Endothelial cell of umbilical vein (primary cell): ENCODE measurements around the gene REL. TPM values are rescaled to one million over a fixed set of nuclear protein-coding genes. Genes with fewer than 3 reads are reported as not detected.

Source experiments
- BruUV-seq: library from RNA; stranded (reverse); fragments of 400-500 nt; replicated peaks from 2 replicates; lab custom pipeline; 2021; lab: Mats Ljungman, UMichigan
- CTCF ChIA-PET: fragments of 300-600, 350-600 bp; sonication (Branson Sonifier 250); formaldehyde crosslinking; loops from one replicate; lab custom pipeline; 2021; ENCODE audit warnings: antibody characterized with exemption, inconsistent platforms; lab: Charles Lee
- POLR2A ChIA-PET: fragments of 300-600, 350-600 bp; sonication (Branson Sonifier 250); formaldehyde crosslinking; loops from one replicate; lab custom pipeline; 2021; ENCODE audit warnings: antibody characterized with exemption, inconsistent platforms; lab: Charles Lee
- DNase-seq: peaks from one replicate; pipeline ENCODE4 v3.0.0-alpha.2; 2011; ENCODE audit warnings: low read depth, low spot score
- FAIRE-seq: peaks from 2 replicates; lab custom pipeline; 2011; peaks lifted over from hg19 to GRCh38; lab: Jason Lieb, UNC
- H2AFZ ChIP-seq: 2 replicates; pipeline ENCODE4 v1.6.0; 2012; ENCODE audit warnings: low read depth, low read length, control low read depth, inconsistent platforms
- H3K27ac ChIP-seq: 2 replicates; pipeline ENCODE4 v1.5.1; 2011; ENCODE audit warnings: low read depth, mild to moderate bottlenecking, control low read depth, low read length, moderate library complexity; ENCODE audit not compliant: insufficient read depth
- H3K27me3 ChIP-seq, 2 experiments: 2 replicates each; pipeline versions ENCODE4 v1.6.0 to v1.6.1; 2011; ENCODE audit warnings: low read length in 2 of 2, mixed read lengths in 1 of 2; ENCODE audit not compliant: control insufficient read depth in 2 of 2, insufficient read depth in 2 of 2
- H3K36me3 ChIP-seq, 2 experiments: 2 replicates in 1 of 2; 3 replicates in 1 of 2; pipeline ENCODE4 v1.5.1; 2011; ENCODE audit warnings: low read length in 2 of 2, mild to moderate bottlenecking in 1 of 2, moderate library complexity in 1 of 2; ENCODE audit not compliant: control insufficient read depth in 2 of 2, insufficient read depth in 2 of 2; ENCODE audit errors: extremely low read depth in 1 of 2
- H3K4me1 ChIP-seq: 3 replicates; pipeline ENCODE4 v1.5.1; 2011; ENCODE audit warnings: mild to moderate bottlenecking, low read length; ENCODE audit not compliant: control insufficient read depth, insufficient read depth; ENCODE audit errors: extremely low read depth
- H3K4me2 ChIP-seq: 2 replicates; pipeline ENCODE4 v1.6.1; 2011; ENCODE audit warnings: low read length, control low read depth, mixed read lengths; ENCODE audit not compliant: insufficient read depth
- H3K4me3 ChIP-seq, 3 experiments: fragments of 200-600 bp in 1 of 3; sonication (generic), shearing (Covaris generic) in 1 of 3; replicated peaks in 1 of 3; 2 replicates each; pipeline ENCODE4 v1.5.1; 2011 to 2016; ENCODE audit warnings: control low read depth in 3 of 3, low read length in 3 of 3, mild to moderate bottlenecking in 2 of 3, inconsistent platforms in 1 of 3, low read depth in 1 of 3, moderate library complexity in 1 of 3; ENCODE audit not compliant: insufficient read depth in 1 of 3
- H3K79me2 ChIP-seq: 2 replicates; pipeline ENCODE4 v1.6.0; 2012; ENCODE audit warnings: low read length, inconsistent platforms; ENCODE audit not compliant: control insufficient read depth, insufficient read depth
- H3K9ac ChIP-seq: replicated peaks from 2 replicates; pipeline ENCODE3; 2011; ENCODE audit warnings: low read length, control low read depth; ENCODE audit not compliant: insufficient read depth; ENCODE audit errors: extremely low read depth
- H3K9me1 ChIP-seq: replicated peaks from 3 replicates; pipeline ENCODE4 v1.6.0; 2011; ENCODE audit warnings: mild to moderate bottlenecking, low read length; ENCODE audit not compliant: control insufficient read depth, insufficient read depth; ENCODE audit errors: extremely low read depth
- H3K9me3 ChIP-seq: replicated peaks from 2 replicates; pipeline ENCODE4 v1.5.1; 2012; ENCODE audit warnings: low read length, inconsistent platforms; ENCODE audit not compliant: control insufficient read depth, insufficient read depth
- H4K20me1 ChIP-seq: replicated peaks from 2 replicates; pipeline ENCODE3; 2011; ENCODE audit warnings: mild to moderate bottlenecking, low read length; ENCODE audit not compliant: control insufficient read depth, insufficient read depth; ENCODE audit errors: extremely low read depth
- EZH2 ChIP-seq: IDR thresholded peaks from 2 replicates; pipeline ENCODE4 v1.6.1; 2012; ENCODE audit warnings: borderline replicate concordance, low read depth, mild to moderate bottlenecking, moderate library complexity, low read length, inconsistent platforms; ENCODE audit not compliant: severe bottlenecking
- FOS ChIP-seq: IDR thresholded peaks from 2 replicates; pipeline ENCODE4 v1.6.1; 2011; ENCODE audit warnings: mild to moderate bottlenecking, low read length, moderate library complexity, borderline replicate concordance; ENCODE audit not compliant: insufficient read depth
- GATA2 ChIP-seq: IDR thresholded peaks from 2 replicates; pipeline ENCODE4 v1.7.0; 2011; ENCODE audit warnings: low read depth, mild to moderate bottlenecking, moderate library complexity, mixed read lengths, low read length; ENCODE audit not compliant: insufficient read length, insufficient read depth
- JUN ChIP-seq: IDR thresholded peaks from 2 replicates; pipeline ENCODE4 v1.6.1; 2011; ENCODE audit warnings: borderline replicate concordance, low read depth; ENCODE audit not compliant: insufficient read length, insufficient read depth
- MYC ChIP-seq: IDR thresholded peaks from one replicate; pipeline ENCODE4 v1.6.1; 2011; ENCODE audit warnings: mild to moderate bottlenecking, low read depth, low read length
- POLR2A ChIP-seq: IDR thresholded peaks from 2 replicates; pipeline ENCODE4 v1.6.1; 2012; ENCODE audit warnings: low read depth, mild to moderate bottlenecking, control low read depth, low read length
- POLR2AphosphoS5 ChIP-seq: IDR thresholded peaks from 2 replicates; pipeline ENCODE4 v1.6.1; 2012; ENCODE audit warnings: low read depth, mild to moderate bottlenecking, control low read depth, low read length, moderate library complexity; ENCODE audit not compliant: insufficient read depth
- dilution Hi-C: fragments of 300-500 bp; cut with MboI; formaldehyde crosslinking; loops from one replicate; pipeline ENCODE4 v1.15.0; 2019; ENCODE audit warnings: low sequenced_read_pairs; ENCODE audit not compliant: extremely low pct_ligation_motif_present
- intact Hi-C: fragments of 100-400 bp; cut with micrococcal nuclease; formaldehyde crosslinking; loops from one replicate; pipeline ENCODE4 v1.10.0; 2022
- polyA plus RNA-seq, 4 experiments: library from polyadenylated mRNA; depleted of rRNA in 3 of 4; stranded (reverse) in 3 of 4; unstranded in 1 of 4; fragments of >200 nt; gene quantifications; 2 replicates each; pipeline versions ENCODE4 v1.2.1 to v1.2.3, GENCODE V29; 2011 to 2012; ENCODE audit warnings: missing spikeins in 1 of 4
- total RNA-seq: library from RNA; stranded (reverse); gene quantifications from 2 replicates; pipeline ENCODE4 v1.2.3, GENCODE V29; 2021
- TF ChIP-seq, protein P1 (sequence below), 2 donors: IDR thresholded peaks; 1 replicate in 1 of 2; 2 replicates in 1 of 2; pipeline ENCODE4 v1.5.1; 2011; ENCODE audit warnings: low read length in 2 of 2, mild to moderate bottlenecking in 2 of 2, moderate library complexity in 2 of 2, control low read depth in 1 of 2, inconsistent platforms in 1 of 2, low read depth in 1 of 2; ENCODE audit not compliant: insufficient read depth in 1 of 2; ENCODE audit errors: extremely low read depth in 1 of 2
- TF ChIP-seq, protein P2 (sequence below): IDR thresholded peaks from 2 replicates; pipeline ENCODE4 v1.6.1; 2011; ENCODE audit not compliant: insufficient read depth, insufficient read length

REL gene
- total and polyA plus RNA-seq, 2 donors (not counting 3 experiments of a cell fraction or from before 2014, with no cell fraction given): 3.5 to 12.8 TPM

- dilution Hi-C loops (no loop called here), intact Hi-C loops (loop anchor here (5.0 kb wide), 5 partner anchors 113 to 653 kb away; partner anchors contain the start of genes PEX13, PUS10, SANBR and XPO1)
- Histone ChIP-seq H3K9me1 (no peaks in the 10 kb centered on the region), H3K4me1 (peaks cover 46% of the 10 kb centered on the region), H3K9me3 (no peaks in the 10 kb centered on the region), H4K20me1 (no peaks in the 10 kb centered on the region), H3K27me3 (no peaks in the 10 kb centered on the region), H3K4me3 (peak overlapping the region in 2 of 3 experiments; percentile 98 to 99), H2AFZ (no peak overlapping the region), H3K27ac (peak overlapping the region; percentile 94), H3K9ac (peak overlapping the region; percentile 87), H3K4me2 (peak overlapping the region; percentile 100), H3K36me3 (no peaks in the 10 kb centered on the region), H3K79me2 (peaks cover 42% of the 10 kb centered on the region)
- POLR2A ChIA-PET: no interaction called here
- TF ChIP-seq POLR2A (no peak), POLR2AphosphoS5 (no peak), FOS (no peak), EZH2 (no peak), MYC (no peak), JUN (no peak), GATA2 (no peak)
- TF ChIP-seq, protein P1, sequence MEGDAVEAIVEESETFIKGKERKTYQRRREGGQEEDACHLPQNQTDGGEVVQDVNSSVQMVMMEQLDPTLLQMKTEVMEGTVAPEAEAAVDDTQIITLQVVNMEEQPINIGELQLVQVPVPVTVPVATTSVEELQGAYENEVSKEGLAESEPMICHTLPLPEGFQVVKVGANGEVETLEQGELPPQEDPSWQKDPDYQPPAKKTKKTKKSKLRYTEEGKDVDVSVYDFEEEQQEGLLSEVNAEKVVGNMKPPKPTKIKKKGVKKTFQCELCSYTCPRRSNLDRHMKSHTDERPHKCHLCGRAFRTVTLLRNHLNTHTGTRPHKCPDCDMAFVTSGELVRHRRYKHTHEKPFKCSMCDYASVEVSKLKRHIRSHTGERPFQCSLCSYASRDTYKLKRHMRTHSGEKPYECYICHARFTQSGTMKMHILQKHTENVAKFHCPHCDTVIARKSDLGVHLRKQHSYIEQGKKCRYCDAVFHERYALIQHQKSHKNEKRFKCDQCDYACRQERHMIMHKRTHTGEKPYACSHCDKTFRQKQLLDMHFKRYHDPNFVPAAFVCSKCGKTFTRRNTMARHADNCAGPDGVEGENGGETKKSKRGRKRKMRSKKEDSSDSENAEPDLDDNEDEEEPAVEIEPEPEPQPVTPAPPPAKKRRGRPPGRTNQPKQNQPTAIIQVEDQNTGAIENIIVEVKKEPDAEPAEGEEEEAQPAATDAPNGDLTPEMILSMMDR (IDR thresholded peaks at IDR 0.05; ENCODE audit: extremely low read depth in 1 of 2, insufficient read depth in 1 of 2, low read depth in 1 of 2, low read length in 2 of 2): no peak
- TF ChIP-seq, protein P2, sequence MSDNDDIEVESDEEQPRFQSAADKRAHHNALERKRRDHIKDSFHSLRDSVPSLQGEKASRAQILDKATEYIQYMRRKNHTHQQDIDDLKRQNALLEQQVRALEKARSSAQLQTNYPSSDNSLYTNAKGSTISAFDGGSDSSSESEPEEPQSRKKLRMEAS: no peak
- BruUV-seq: no TSS peak
- no peak for FAIRE-seq
- CTCF ChIA-PET: interaction anchor here (1.6 to 2.0 kb wide), 2 partner anchors 87 to 115 kb away, joined by 4 to 12 read pairs; no protein-coding TSS in a partner anchor
- peak; percentile 43 for DNase-seq
Measured at GRCh38 chr2:60883896-60884295, 2.5 kb downstream of the REL start.
